SU-DHL-6 (cell line): ENCODE results near the gene SEM1.

Source experiments
- H2AFZ ChIP-seq: fragments of 200-600 bp; sonication (generic); 2 replicates; pipeline ENCODE4 v1.6.1; 2014; ENCODE audit warnings: low read depth, mild to moderate bottlenecking, moderate library complexity, mixed read lengths, antibody characterized with exemption, low read length; ENCODE audit not compliant: severe bottlenecking
- H3F3A ChIP-seq: fragments of 200-600 bp; shearing (Covaris generic); 2 replicates; pipeline ENCODE4 v1.6.0; 2016; ENCODE audit warnings: antibody characterized with exemption, mild to moderate bottlenecking; ENCODE audit not compliant: insufficient read depth
- H3K27ac ChIP-seq: fragments of 200-600 bp; sonication (generic); 2 replicates; pipeline ENCODE4 v1.5.1; 2016; ENCODE audit warnings: low read depth, mild to moderate bottlenecking, low read length, moderate library complexity, mixed read lengths
- H3K27me3 ChIP-seq: fragments of 200-600 bp; sonication (generic), shearing (Covaris generic); 2 replicates; pipeline ENCODE4 v1.6.0; 2014; ENCODE audit warnings: mild to moderate bottlenecking, low read length
- H3K36me3 ChIP-seq: fragments of 200-600 bp; sonication (generic); 2 replicates; pipeline ENCODE4 v1.6.1; 2014; ENCODE audit warnings: mild to moderate bottlenecking, low read length, mixed read lengths
- H3K4me2 ChIP-seq: fragments of 300-600, 200-600 bp; shearing (Covaris generic), sonication (generic); 2 replicates; pipeline ENCODE4 v1.6.0; 2014; ENCODE audit warnings: low read length, low read depth, mild to moderate bottlenecking; ENCODE audit not compliant: poor library complexity, severe bottlenecking
- H3K4me3 ChIP-seq: fragments of 200-600 bp; sonication (generic); 2 replicates; pipeline ENCODE4 v1.5.1; 2014; ENCODE audit warnings: antibody characterized with exemption, low read length, mild to moderate bottlenecking, mixed read lengths; ENCODE audit not compliant: insufficient read depth, poor library complexity, severe bottlenecking
- H3K79me2 ChIP-seq: fragments of 200-600 bp; sonication (generic); 2 replicates; pipeline ENCODE4 v1.6.1; 2014; ENCODE audit warnings: mild to moderate bottlenecking, low read length, moderate library complexity; ENCODE audit not compliant: insufficient read depth
- H3K9ac ChIP-seq: fragments of 200-600 bp; sonication (generic); 2 replicates; pipeline ENCODE4 v1.7.0; 2014; ENCODE audit warnings: mild to moderate bottlenecking, low read length
- H3K9me2 ChIP-seq: fragments of 200-600 bp; sonication (generic); replicated peaks from 2 replicates; pipeline ENCODE4 v1.6.1; 2014; ENCODE audit warnings: low read length; ENCODE audit not compliant: insufficient read depth
- H3K9me3 ChIP-seq: fragments of 200-600 bp; sonication (generic); 2 replicates; pipeline ENCODE4 v1.6.1; 2014; ENCODE audit warnings: low read length, mixed read lengths; ENCODE audit not compliant: insufficient read depth
- H4K20me1 ChIP-seq: fragments of 200-600 bp; sonication (generic); 2 replicates; pipeline ENCODE4 v1.6.1; 2014; ENCODE audit warnings: low read depth, mild to moderate bottlenecking, antibody characterized with exemption, low read length, moderate library complexity, mixed read lengths
- EZH2phosphoT487 ChIP-seq: fragments of 200-600 bp; sonication (generic), shearing (Covaris generic); conservative IDR thresholded peaks from 2 replicates; pipeline ENCODE4 v1.6.1; 2018; ENCODE audit warnings: mild to moderate bottlenecking, antibody characterized with exemption, low read length, moderate library complexity, mixed read lengths
- TF ChIP-seq, protein P1 (sequence below): fragments of 200-600 bp; sonication (generic); IDR thresholded peaks from one replicate; pipeline ENCODE4 v1.5.1; 2017; ENCODE audit warnings: antibody characterized with exemption, mild to moderate bottlenecking, low read length, moderate library complexity; ENCODE audit not compliant: insufficient read depth, poor library complexity, severe bottlenecking

Gene SEM1

DNA sequence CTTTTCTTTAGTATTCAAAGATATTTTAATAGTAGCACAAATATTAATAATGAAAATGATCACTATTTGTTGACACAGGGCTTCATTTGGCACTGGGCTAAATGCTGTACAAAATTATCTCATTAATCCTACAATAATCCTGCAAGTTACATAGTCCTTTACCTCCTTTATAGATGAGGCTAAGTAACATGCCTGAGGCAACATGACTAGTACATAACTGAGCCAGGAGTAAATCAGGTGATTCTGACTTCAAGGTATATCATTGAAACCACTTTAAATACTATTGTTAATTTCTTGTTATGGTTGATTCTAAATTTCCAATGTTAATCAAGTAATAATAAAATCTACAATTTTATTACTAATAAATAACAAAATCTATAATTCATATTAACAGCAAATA is 39.8 kb downstream of the SEM1 start:
- H3K9ac ChIP-seq: no peak overlapping the region
- H3K27ac ChIP-seq: no peak overlapping the region
- no peaks in the 10 kb centered on the region for H3K27me3 ChIP-seq
- H3K4me2 ChIP-seq: no peak overlapping the region
- no peak overlapping the region for H2AFZ ChIP-seq
- no peaks in the 10 kb centered on the region for H3F3A ChIP-seq
- H3K36me3 ChIP-seq: no peaks in the 10 kb centered on the region
- H3K9me2 ChIP-seq: no peaks in the 10 kb centered on the region
- TF ChIP-seq, protein P1, sequence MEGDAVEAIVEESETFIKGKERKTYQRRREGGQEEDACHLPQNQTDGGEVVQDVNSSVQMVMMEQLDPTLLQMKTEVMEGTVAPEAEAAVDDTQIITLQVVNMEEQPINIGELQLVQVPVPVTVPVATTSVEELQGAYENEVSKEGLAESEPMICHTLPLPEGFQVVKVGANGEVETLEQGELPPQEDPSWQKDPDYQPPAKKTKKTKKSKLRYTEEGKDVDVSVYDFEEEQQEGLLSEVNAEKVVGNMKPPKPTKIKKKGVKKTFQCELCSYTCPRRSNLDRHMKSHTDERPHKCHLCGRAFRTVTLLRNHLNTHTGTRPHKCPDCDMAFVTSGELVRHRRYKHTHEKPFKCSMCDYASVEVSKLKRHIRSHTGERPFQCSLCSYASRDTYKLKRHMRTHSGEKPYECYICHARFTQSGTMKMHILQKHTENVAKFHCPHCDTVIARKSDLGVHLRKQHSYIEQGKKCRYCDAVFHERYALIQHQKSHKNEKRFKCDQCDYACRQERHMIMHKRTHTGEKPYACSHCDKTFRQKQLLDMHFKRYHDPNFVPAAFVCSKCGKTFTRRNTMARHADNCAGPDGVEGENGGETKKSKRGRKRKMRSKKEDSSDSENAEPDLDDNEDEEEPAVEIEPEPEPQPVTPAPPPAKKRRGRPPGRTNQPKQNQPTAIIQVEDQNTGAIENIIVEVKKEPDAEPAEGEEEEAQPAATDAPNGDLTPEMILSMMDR: no peak
- TF ChIP-seq EZH2phosphoT487: no peak
- H3K9me3 ChIP-seq: no peaks in the 10 kb centered on the region
- no peak overlapping the region for H3K4me3 ChIP-seq
- no peaks in the 10 kb centered on the region for H3K79me2 ChIP-seq
- no peaks in the 10 kb centered on the region for H4K20me1 ChIP-seq

GRCh38 chr7:96667026-96667425 is 42.6 kb downstream of the SEM1 start:
- Histone ChIP-seq H2AFZ (no peak overlapping the region), H3K36me3 (no peaks in the 10 kb centered on the region), H3K79me2 (no peaks in the 10 kb centered on the region), H4K20me1 (no peaks in the 10 kb centered on the region), H3K27me3 (no peaks in the 10 kb centered on the region), H3K9me3 (no peaks in the 10 kb centered on the region), H3K9ac (no peak overlapping the region), H3K27ac (no peak overlapping the region), H3K9me2 (no peaks in the 10 kb centered on the region), H3F3A (no peaks in the 10 kb centered on the region), H3K4me2 (no peak overlapping the region), H3K4me3 (no peak overlapping the region)
- TF ChIP-seq, protein P1: no peak
- no peak for TF ChIP-seq EZH2phosphoT487

DNA sequence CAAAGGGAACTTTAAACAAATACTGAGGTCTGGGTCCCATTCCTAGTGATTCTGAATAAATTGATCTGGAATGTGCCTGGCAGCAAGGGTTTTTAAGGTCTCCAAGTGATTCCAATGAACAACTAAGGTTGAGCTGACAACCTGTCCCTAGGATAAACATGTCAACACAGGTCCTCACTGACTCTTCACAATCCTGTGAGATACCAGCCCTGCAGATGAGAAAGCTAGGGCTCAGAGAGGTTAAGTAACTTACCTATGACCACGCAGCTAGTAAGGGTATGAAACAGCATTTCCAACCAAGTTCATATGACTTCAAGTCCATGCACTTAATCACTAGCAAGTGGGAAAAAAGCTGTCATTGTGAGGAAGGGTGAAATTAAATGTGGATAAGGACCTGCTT is 44.0 kb downstream of the SEM1 start:
- H3K9me3 ChIP-seq: no peaks in the 10 kb centered on the region

More for the DNA sequence above, 44.0 kb downstream of the SEM1 start:
- Histone ChIP-seq H3F3A (no peaks in the 10 kb centered on the region), H2AFZ (no peak overlapping the region), H3K4me3 (no peak overlapping the region), H3K27me3 (no peaks in the 10 kb centered on the region), H3K27ac (no peak overlapping the region), H3K36me3 (no peaks in the 10 kb centered on the region), H3K9me2 (no peaks in the 10 kb centered on the region), H3K79me2 (no peaks in the 10 kb centered on the region), H4K20me1 (no peaks in the 10 kb centered on the region), H3K9ac (no peak overlapping the region), H3K4me2 (no peak overlapping the region)
- no peak for TF ChIP-seq EZH2phosphoT487
- TF ChIP-seq, protein P1: no peak
